Measurements from ENCODE around the gene RPS5. TPM values are rescaled to one million over a fixed set of nuclear protein-coding genes. Genes with fewer than 3 reads are reported as not detected.

RPS5 gene
- total RNA-seq, 4 donors from 2014 or later = 428 to 1,258 (median 517) TPM

DNA sequence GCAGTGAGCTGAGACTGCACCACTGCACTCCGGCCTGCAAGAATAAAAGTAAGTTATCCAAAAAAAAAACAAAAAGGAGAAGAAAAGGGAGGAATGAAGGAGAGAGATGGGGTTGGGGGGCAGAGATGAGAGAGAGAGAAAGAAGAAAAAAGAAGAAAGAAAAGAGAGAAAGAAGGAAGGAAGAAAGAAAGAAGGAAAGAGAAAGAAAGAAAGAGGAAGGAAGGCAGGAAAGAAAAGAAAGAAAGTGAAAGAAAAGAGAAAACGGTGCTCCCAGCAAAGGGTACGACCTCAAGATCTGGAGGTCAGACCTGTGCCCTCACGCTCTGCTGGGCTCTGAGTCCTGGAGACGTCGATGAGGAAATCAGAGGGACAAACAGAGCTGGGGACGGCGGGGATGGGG lies 37.5 kb upstream of the RPS5 start:
- DNase-seq = no peak
- peak overlapping the region in 1 of 4 donors; percentile 14 for H3K4me3 ChIP-seq
- H3K27ac ChIP-seq = no peak overlapping the region
- no peak for TF ChIP-seq POLR2A (IDR thresholded peaks at IDR 0.05)
- TF ChIP-seq, protein P1, sequence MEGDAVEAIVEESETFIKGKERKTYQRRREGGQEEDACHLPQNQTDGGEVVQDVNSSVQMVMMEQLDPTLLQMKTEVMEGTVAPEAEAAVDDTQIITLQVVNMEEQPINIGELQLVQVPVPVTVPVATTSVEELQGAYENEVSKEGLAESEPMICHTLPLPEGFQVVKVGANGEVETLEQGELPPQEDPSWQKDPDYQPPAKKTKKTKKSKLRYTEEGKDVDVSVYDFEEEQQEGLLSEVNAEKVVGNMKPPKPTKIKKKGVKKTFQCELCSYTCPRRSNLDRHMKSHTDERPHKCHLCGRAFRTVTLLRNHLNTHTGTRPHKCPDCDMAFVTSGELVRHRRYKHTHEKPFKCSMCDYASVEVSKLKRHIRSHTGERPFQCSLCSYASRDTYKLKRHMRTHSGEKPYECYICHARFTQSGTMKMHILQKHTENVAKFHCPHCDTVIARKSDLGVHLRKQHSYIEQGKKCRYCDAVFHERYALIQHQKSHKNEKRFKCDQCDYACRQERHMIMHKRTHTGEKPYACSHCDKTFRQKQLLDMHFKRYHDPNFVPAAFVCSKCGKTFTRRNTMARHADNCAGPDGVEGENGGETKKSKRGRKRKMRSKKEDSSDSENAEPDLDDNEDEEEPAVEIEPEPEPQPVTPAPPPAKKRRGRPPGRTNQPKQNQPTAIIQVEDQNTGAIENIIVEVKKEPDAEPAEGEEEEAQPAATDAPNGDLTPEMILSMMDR (IDR thresholded peaks at IDR 0.05) = no peak
- peaks cover 0 to 11% (median 2%) of the 10 kb centered on the region in 4 donors for H3K4me1 ChIP-seq
- no peaks in the 10 kb centered on the region for H3K36me3 ChIP-seq
- H3K27me3 ChIP-seq = no peaks in the 10 kb centered on the region
- no peaks in the 10 kb centered on the region for H3K9me3 ChIP-seq

DNA sequence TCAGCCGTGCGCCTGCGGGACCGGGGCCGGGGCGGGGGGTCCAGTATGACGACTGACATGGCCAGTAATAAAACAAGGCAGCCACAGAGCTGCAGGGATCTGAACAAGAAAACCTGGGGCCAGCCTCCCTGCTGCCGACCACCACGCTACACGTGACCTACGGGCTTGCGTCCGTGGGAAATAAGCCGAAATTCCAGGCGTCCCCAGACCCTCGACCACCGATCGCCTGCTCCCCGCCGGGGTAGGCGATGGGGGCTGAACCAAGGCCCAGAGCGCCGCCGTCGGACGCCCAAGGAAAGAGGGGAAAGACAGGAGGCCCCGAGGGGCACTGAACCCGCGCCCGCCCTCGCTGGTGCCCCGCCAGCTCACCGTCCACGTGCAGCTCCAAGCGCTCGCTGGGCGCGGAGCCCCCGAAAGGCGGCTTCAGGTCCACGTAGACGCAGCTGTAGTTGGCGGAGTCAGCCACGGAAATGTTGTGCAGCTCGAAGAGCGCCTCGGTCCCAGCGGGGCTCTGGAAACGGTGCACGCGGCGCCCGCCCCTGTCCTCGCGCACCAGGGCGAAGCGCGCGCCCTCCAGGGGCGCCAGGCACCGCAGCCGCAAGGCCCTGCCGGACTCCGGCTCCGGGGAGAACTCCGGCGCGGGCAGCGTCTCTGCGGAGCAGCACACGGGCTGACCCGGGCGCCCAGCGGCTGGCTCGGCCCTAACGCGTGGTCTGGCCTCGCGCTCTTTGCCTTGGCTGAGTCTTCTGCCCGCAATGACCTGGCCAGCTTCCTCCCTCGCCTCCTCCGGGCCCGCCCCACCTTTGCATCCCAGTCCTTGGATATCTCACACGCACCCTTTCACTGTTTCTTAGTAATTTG lies 36.8 kb upstream of the RPS5 start:
- peaks cover 0 to 11% (median 2%) of the 10 kb centered on the region in 4 donors for H3K4me1 ChIP-seq
- H3K36me3 ChIP-seq = no peaks in the 10 kb centered on the region
- H3K4me3 ChIP-seq = peak overlapping the region in 2 of 4 donors; percentile 9 to 14
- no peak overlapping the region for H3K27ac ChIP-seq
- no peak for DNase-seq
- H3K9me3 ChIP-seq = no peaks in the 10 kb centered on the region
- no peaks in the 10 kb centered on the region for H3K27me3 ChIP-seq
- no peak for TF ChIP-seq POLR2A (IDR thresholded peaks at IDR 0.05)
- TF ChIP-seq, protein P1 (IDR thresholded peaks at IDR 0.05) = no peak

DNA sequence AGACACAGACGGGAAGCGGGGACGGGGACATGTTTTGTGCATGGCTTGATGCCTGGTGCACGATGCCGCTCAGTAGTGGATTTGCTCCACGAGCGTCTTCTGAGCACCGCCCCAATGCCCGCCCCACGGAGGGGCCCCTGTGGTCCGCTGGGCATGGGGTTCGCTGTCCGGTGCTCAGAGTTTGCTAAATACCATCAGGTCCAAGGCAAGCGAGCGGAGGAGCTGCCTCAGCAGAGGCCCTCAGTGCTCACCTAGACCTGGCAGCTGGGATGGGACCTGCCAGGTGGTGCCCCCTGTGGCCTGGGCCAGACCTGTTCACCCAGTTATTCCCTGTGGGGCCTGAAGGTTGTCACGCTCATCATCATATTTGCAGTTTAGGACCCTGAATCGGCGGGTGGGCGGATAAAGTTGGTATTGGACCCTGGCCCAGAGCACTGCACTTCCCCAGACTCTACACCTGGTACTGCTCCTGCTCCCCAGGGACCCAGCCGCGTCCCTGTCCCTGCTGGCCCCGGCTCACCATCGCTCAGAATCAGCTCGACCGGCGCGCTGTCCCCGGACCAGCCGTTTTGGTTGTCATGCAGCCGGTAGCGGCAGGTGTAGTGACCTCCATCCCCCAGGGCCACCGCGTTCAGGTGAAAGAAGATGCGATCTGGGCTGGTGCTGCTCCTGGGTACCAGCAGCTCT lies 36.1 kb upstream of the RPS5 start:
- Histone ChIP-seq H3K4me1 (peaks cover 0 to 13% (median 4%) of the 10 kb centered on the region in 4 donors), H3K27me3 (no peaks in the 10 kb centered on the region)
- TF ChIP-seq, protein P1 (IDR thresholded peaks at IDR 0.05) = no peak

DNA sequence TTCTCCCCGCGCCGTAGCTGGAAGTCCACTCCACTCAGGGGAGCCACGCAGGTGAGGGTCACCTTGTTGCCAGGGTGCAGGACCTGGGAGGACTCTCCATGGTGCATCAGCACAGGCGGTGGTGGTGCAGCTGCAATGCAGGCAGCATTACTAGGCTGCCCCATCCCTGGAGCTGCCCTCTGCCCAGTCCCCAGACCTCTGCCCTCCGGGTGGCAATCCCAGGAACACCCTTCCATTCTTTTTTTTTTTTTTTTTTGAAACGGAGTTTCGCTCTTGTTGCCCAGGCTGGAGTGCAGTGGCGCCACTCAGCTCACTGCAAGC lies 35.6 kb upstream of the RPS5 start:
- Histone ChIP-seq H3K27me3 (no peaks in the 10 kb centered on the region), H3K9me3 (no peaks in the 10 kb centered on the region), H3K4me1 (peaks cover 0 to 17% (median 6%) of the 10 kb centered on the region in 4 donors), H3K36me3 (no peaks in the 10 kb centered on the region), H3K27ac (no peak overlapping the region), H3K4me3 (no peak overlapping the region)
- TF ChIP-seq, protein P1 (IDR thresholded peaks at IDR 0.05) = no peak
- no peak for TF ChIP-seq POLR2A (IDR thresholded peaks at IDR 0.05)
- no peak for DNase-seq

More for the DNA sequence above, 36.1 kb upstream of the RPS5 start:
- Histone ChIP-seq H3K4me3 (no peak overlapping the region), H3K9me3 (no peaks in the 10 kb centered on the region), H3K27ac (no peak overlapping the region), H3K36me3 (no peaks in the 10 kb centered on the region)
- DNase-seq = no peak

DNA sequence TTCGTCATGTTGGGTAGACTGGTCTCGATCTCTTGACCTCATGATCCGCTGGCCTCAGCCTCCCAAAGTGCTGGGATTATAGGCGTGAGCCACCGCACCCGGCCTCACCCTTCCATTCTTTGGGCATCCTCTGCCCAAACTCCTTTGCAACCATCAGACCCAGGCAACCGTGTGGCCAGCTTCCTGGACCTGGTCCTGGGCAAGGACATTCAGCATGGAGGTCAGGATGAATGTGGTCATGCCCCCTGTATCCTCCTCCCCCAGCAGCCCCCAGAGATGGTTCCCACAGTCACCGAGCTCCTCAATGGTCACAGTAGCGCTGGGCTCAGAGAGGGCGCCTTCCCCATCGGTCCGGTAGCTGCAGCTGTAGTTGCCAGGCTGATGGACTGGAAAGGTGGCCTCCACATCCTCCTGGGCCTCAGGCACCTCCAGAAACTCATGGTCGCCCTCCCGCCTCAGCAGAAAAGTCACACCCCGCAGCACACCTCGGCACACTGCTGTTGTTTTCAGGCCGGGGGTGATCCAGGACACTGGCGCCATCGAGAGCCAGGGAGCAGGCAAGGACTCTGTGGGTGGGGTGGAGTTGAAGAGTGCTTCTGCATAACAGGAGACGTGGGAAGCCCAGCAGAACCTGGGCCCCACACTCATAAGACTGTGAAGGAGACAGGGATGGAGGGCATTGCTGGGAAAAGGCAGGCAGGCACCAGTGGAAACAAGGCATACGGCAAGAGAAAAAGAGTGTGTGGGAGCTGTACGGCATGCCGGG lies 34.9 kb upstream of the RPS5 start:
- Histone ChIP-seq H3K4me1 (peaks cover 0 to 24% (median 10%) of the 10 kb centered on the region in 4 donors), H3K4me3 (no peak overlapping the region), H3K27ac (no peak overlapping the region), H3K36me3 (no peaks in the 10 kb centered on the region), H3K9me3 (no peaks in the 10 kb centered on the region), H3K27me3 (no peaks in the 10 kb centered on the region)
- TF ChIP-seq POLR2A (IDR thresholded peaks at IDR 0.05) = no peak
- TF ChIP-seq, protein P1 (IDR thresholded peaks at IDR 0.05) = no peak
- DNase-seq = no peak
